Activated CD8-positive, alpha-beta T cell treated with anti-CD3 and anti-CD28 coated beads for 36 hours (primary cell): ENCODE measurements around the gene FAM163A. TPM values are rescaled to one million over a fixed set of nuclear protein-coding genes. Genes with fewer than 3 reads are reported as not detected.
"Not testable (repeated sequence)": the region's sequence is repeated elsewhere in the genome, so short reads cannot be mapped to it uniquely, and the experiment has no call there.

Source experiments
- ATAC-seq: fragments of 200-7000 bp; cut with Tn5 transposase; one replicate; pipeline ENCODE4 v1.10.0; 2021; ENCODE audit warnings: mild to moderate bottlenecking, moderate library complexity
- CTCF ChIA-PET: fragments of 350-600 bp; sonication (Branson Sonifier 250); formaldehyde crosslinking; loops from one replicate; lab custom pipeline; 2021; ENCODE audit warnings: antibody characterized with exemption; lab: Charles Lee
- POLR2A ChIA-PET: fragments of 350-600 bp; sonication (Branson Sonifier 250); formaldehyde crosslinking; loops from one replicate; lab custom pipeline; 2021; ENCODE audit warnings: antibody characterized with exemption; lab: Charles Lee
- DNase-seq: peaks from one replicate; pipeline ENCODE4 v3.0.0-alpha.2; 2020
- H3K27ac Mint-ChIP-seq: one replicate; pipeline ENCODE4 v1.8.0; 2021; ENCODE audit warnings: mild to moderate bottlenecking, mixed read lengths
- H3K27me3 Mint-ChIP-seq: one replicate; pipeline ENCODE4 v1.8.0; 2021; ENCODE audit warnings: mixed read lengths
- H3K36me3 Mint-ChIP-seq: one replicate; pipeline ENCODE4 v1.8.0; 2021; ENCODE audit warnings: low read depth, mixed read lengths
- H3K4me1 Mint-ChIP-seq: one replicate; pipeline ENCODE4 v1.8.0; 2021; ENCODE audit warnings: low read depth, mixed read lengths
- H3K4me3 Mint-ChIP-seq: one replicate; pipeline ENCODE4 v1.8.0; 2021; ENCODE audit warnings: mild to moderate bottlenecking, moderate library complexity, mixed read lengths
- H3K9me3 Mint-ChIP-seq: one replicate; pipeline ENCODE4 v1.8.0; 2021; ENCODE audit warnings: mixed read lengths
- intact Hi-C: fragments of 100-400 bp; cut with micrococcal nuclease; formaldehyde crosslinking; loops from one replicate; pipeline ENCODE4 v1.10.0; 2022
- total RNA-seq, 2 experiments: library from RNA; stranded (reverse); gene quantifications; one replicate each; pipeline ENCODE4 v1.2.3, GENCODE V29; 2021
- TF ChIP-seq, protein P1 (sequence below): fragments of 200-600 bp; IDR thresholded peaks from one replicate; pipeline ENCODE4 v1.8.0; 2022; ENCODE audit warnings: antibody characterized with exemption, mild to moderate bottlenecking

FAM163A gene
- total RNA-seq, 2 experiments from 2014 or later, result not detected

DNA sequence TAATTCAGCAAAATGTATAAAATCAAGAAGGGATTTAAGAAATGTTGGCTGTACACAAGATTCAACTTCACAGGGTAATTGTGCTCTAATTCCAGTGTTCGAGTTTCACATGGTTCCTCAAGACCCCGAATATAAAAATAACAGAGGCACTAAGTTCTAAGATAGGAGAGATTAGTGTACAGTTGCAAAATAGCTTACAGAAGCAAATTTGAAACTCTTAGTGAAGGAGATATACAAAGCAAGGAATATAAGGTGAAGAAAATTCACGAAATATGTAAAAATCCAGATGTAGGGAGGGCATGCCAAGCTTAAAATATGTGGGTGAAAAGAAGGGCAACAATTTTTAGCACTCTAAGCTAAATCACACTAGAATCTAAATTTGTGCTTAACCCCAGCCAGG is 105.1 kb downstream of the FAM163A start:
- DNase-seq (no peak), ATAC-seq (no peak)
- H3K27me3 Mint-ChIP-seq, result no peaks in the 10 kb centered on the region
- peaks cover 31% of the 10 kb centered on the region for H3K36me3 Mint-ChIP-seq
- peaks cover 6% of the 10 kb centered on the region for H3K4me1 Mint-ChIP-seq
- intact Hi-C loops, result no loop called here
- TF ChIP-seq, protein P1, sequence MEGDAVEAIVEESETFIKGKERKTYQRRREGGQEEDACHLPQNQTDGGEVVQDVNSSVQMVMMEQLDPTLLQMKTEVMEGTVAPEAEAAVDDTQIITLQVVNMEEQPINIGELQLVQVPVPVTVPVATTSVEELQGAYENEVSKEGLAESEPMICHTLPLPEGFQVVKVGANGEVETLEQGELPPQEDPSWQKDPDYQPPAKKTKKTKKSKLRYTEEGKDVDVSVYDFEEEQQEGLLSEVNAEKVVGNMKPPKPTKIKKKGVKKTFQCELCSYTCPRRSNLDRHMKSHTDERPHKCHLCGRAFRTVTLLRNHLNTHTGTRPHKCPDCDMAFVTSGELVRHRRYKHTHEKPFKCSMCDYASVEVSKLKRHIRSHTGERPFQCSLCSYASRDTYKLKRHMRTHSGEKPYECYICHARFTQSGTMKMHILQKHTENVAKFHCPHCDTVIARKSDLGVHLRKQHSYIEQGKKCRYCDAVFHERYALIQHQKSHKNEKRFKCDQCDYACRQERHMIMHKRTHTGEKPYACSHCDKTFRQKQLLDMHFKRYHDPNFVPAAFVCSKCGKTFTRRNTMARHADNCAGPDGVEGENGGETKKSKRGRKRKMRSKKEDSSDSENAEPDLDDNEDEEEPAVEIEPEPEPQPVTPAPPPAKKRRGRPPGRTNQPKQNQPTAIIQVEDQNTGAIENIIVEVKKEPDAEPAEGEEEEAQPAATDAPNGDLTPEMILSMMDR, result no peak
- POLR2A ChIA-PET, result no interaction called here
- CTCF ChIA-PET, result interaction anchor here (1.3 kb wide), 1 partner anchor 38 kb away, joined by 3 read pairs; no protein-coding TSS in a partner anchor
- no peak overlapping the region for H3K27ac Mint-ChIP-seq
- H3K4me3 Mint-ChIP-seq, result no peak overlapping the region
- H3K9me3 Mint-ChIP-seq, result no peaks in the 10 kb centered on the region

DNA sequence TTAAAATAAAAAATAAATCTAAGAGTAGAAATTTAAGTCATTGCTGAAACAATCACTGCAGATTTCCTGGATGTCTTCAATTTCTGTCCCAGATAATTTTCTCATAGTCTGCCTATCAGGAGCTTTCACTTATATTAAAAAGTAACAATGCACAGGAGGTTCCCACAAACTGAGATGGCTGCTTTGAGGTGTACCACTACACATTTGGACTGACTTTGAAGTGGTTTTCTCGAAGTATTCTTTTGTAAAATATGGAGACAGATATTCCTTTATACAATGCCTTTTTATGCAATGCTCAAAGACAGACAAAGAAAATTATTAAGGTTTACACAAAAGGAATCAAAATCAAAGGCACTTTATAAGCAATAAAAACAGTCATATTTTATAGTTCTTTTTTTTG is 110.0 kb downstream of the FAM163A start:
- Mint-ChIP-seq H3K9me3 (no peaks in the 10 kb centered on the region), H3K4me1 (peaks cover 2% of the 10 kb centered on the region), H3K27ac (no peak overlapping the region), H3K27me3 (no peaks in the 10 kb centered on the region), H3K4me3 (no peak overlapping the region), H3K36me3 (peaks cover 23% of the 10 kb centered on the region)
- ATAC-seq (no peak), DNase-seq (no peak)
- TF ChIP-seq, protein P1, result no peak
- POLR2A ChIA-PET, result no interaction called here
- intact Hi-C loops, result no loop called here
- CTCF ChIA-PET, result interaction anchor here (0.8 to 2.1 kb wide), 6 partner anchors 8 to 326 kb away, joined by 3 to 12 read pairs (median 6); no protein-coding TSS in a partner anchor

DNA sequence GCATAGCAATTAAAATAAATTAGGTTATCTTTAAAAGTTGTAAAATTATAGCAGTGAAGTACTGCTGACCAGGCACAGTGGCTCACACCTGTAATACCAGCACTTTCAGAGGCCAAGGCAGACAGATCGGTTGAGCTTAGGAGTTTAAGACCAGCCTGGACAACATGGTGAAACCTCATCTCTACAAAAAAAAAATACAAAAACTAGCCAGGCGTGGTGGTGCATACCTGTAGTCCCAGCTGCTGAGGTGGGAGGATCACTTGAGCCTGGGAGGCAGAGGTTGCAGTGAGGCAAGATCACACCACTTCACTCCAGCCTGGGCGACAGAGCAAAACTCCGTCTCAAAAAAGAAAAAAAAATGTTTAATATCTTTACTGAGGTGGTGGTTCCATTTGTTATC is 112.7 kb downstream of the FAM163A start:
- DNase-seq, CTCF ChIA-PET, intact Hi-C loops, POLR2A ChIA-PET, H3K27me3 Mint-ChIP-seq, H3K4me3 Mint-ChIP-seq, H3K9me3 Mint-ChIP-seq, H3K4me1 Mint-ChIP-seq, ATAC-seq, H3K27ac Mint-ChIP-seq: not testable (repeated sequence)
- peaks cover 12% of the 10 kb centered on the region for H3K36me3 Mint-ChIP-seq

DNA sequence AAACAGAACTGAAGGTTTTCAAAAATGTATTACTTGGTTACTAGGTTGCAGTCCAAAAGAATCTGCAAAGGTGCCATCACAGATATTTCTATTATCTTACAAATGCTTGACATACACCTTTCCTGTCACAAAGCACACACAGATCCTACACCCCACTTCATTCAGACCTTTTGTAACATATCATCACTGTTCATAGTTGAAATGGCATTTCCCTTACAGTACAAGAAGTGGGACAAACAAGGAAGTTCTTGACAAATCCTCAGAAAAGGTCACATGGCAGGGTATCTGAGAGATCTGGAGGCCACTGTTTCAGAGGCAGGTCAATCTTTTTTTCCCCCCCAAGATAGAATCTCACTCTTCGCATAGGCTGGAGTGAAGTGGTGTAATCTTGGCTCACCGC is 113.2 kb downstream of the FAM163A start:
- Mint-ChIP-seq H3K36me3 (peaks cover 9% of the 10 kb centered on the region), H3K27me3 (no peaks in the 10 kb centered on the region), H3K4me3 (no peak overlapping the region), H3K9me3 (no peaks in the 10 kb centered on the region), H3K27ac (no peak overlapping the region), H3K4me1 (peaks cover 2% of the 10 kb centered on the region)
- POLR2A ChIA-PET, result no interaction called here
- DNase-seq (no peak), ATAC-seq (no peak)
- intact Hi-C loops, result no loop called here
- TF ChIP-seq, protein P1, result no peak
- CTCF ChIA-PET, result no interaction called here

DNA sequence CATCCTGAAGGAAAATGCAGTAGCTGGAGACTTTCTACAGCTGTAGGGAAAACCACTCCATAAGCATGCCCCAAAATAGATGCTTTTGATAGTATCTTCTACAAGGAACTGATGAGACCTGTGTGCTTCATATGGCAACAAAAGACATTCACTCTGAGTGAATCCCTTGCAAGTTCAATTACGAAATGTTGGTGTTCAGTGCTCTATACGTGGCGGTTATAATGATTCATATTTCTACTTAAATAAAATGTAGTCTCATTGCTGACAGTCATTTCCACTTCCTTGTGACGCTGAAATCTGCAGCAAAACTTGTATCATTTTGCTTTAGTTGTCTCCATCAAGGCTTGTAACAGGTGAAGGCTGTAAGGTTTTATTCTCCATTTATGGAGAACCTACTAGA is 113.9 kb downstream of the FAM163A start:
- no peak overlapping the region for H3K27ac Mint-ChIP-seq
- peaks cover 12% of the 10 kb centered on the region for H3K36me3 Mint-ChIP-seq
- no peaks in the 10 kb centered on the region for H3K27me3 Mint-ChIP-seq
- no peak for ATAC-seq
- H3K4me3 Mint-ChIP-seq, result no peak overlapping the region
- no peak for DNase-seq
- intact Hi-C loops, result no loop called here
- peaks cover 2% of the 10 kb centered on the region for H3K4me1 Mint-ChIP-seq
- TF ChIP-seq, protein P1, result no peak
- POLR2A ChIA-PET, result no interaction called here
- H3K9me3 Mint-ChIP-seq, result no peaks in the 10 kb centered on the region
- CTCF ChIA-PET, result no interaction called here
